Measurements from ENCODE around the gene KIF3C.

DNA sequence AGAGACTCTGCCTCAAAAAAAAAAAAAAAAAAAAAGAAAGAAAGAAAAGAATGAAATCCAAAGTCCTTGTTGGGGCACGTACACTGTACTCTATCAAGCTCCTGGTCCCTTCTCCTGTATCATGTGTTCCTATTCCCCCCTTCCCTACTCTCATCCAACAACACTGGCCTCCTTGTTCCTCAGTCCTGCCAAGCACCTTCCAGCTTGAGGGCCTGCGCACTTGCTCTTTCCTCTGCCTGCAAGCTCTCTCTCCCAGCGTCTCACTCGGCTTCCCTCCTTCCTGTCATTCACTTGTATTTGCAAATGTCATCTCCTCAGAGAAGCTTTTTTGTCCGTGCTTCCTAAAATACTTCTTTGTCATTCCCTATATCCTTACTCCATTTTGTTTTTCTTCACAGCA is 10.8 kb upstream of the KIF3C start:
- TF ChIP-seq TAF1 (IDR thresholded peaks at IDR 0.05; ENCODE audit: low read depth, low read length) (no peak), YY1 (IDR thresholded peaks at IDR 0.05; ENCODE audit: low read depth, low read length) (no peak), SIN3A (conservative IDR thresholded peaks at IDR 0.05 in 1 of 2, IDR thresholded peaks at IDR 0.05 in 1 of 2; ENCODE audit: low read depth in 1 of 2, low read length in 2 of 2) (no peak), TAF7 (optimal IDR thresholded peaks at IDR 0.05; ENCODE audit: borderline replicate concordance, low read depth, low read length) (no peak)

Measured in H1 (cell line).